ENCODE data around the gene SECISBP2.
"Not testable (repeated sequence)": the region's sequence is repeated elsewhere in the genome, so short reads cannot be mapped to it uniquely, and the experiment has no call there.

DNA sequence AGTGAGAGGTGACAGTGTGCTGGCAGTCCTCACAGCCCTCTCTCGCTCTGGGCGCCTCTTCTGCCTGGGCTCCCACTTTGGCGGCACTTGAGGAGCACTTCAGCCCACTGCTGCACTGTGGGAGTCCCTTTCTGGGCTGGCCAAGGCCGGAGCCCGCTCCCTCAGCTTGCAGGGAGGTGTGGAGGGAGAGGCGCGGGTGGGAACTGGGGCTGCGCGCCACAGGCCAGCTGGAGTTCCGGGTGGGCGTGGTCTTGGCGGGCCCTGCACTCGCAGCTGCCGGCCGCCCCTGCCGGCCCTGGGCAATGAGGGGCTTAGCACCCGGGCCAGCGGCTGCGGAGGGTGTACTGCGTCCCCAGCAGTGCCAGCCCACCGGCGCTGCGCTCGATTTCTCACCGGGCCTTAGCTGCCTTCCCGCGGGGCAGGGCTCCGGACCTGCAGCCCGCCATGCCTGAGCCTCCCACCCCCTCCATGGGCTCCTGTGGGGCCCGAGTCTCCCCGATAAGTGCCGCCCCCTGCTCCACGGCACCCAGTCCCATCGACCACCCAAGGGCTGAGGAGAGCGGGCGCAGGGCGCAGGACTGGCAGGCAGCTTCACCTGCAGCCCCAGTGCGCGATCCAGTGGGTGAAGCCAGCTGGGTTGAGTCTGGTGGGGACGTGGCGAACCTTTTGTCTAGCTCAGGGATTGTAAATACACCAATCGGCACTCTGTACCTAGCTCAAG is 35.9 kb upstream of the SECISBP2 start:
- TF ChIP-seq, protein P1, sequence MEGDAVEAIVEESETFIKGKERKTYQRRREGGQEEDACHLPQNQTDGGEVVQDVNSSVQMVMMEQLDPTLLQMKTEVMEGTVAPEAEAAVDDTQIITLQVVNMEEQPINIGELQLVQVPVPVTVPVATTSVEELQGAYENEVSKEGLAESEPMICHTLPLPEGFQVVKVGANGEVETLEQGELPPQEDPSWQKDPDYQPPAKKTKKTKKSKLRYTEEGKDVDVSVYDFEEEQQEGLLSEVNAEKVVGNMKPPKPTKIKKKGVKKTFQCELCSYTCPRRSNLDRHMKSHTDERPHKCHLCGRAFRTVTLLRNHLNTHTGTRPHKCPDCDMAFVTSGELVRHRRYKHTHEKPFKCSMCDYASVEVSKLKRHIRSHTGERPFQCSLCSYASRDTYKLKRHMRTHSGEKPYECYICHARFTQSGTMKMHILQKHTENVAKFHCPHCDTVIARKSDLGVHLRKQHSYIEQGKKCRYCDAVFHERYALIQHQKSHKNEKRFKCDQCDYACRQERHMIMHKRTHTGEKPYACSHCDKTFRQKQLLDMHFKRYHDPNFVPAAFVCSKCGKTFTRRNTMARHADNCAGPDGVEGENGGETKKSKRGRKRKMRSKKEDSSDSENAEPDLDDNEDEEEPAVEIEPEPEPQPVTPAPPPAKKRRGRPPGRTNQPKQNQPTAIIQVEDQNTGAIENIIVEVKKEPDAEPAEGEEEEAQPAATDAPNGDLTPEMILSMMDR (IDR thresholded peaks at IDR 0.05) = not testable (repeated sequence)
- TF ChIP-seq POLR2A (IDR thresholded peaks at IDR 0.05) = not testable (repeated sequence)
